ENCODE data around the gene NTN1. TPM values are rescaled to one million over a fixed set of nuclear protein-coding genes. Genes with fewer than 3 reads are reported as not detected.
A peak's percentile ranks its signal among the peaks of the same experiment; 100 is the strongest.
"Not testable (repeated sequence)": the region's sequence is repeated elsewhere in the genome, so short reads cannot be mapped to it uniquely, and the experiment has no call there.

The NTN1 gene
- total RNA-seq = 60.3 TPM
- long read RNA-seq, partial matches to known transcripts = 57 of 62 reads
- long read RNA-seq, other reads (novel, unspliced or antisense) = 5 of 62 reads

DNA sequence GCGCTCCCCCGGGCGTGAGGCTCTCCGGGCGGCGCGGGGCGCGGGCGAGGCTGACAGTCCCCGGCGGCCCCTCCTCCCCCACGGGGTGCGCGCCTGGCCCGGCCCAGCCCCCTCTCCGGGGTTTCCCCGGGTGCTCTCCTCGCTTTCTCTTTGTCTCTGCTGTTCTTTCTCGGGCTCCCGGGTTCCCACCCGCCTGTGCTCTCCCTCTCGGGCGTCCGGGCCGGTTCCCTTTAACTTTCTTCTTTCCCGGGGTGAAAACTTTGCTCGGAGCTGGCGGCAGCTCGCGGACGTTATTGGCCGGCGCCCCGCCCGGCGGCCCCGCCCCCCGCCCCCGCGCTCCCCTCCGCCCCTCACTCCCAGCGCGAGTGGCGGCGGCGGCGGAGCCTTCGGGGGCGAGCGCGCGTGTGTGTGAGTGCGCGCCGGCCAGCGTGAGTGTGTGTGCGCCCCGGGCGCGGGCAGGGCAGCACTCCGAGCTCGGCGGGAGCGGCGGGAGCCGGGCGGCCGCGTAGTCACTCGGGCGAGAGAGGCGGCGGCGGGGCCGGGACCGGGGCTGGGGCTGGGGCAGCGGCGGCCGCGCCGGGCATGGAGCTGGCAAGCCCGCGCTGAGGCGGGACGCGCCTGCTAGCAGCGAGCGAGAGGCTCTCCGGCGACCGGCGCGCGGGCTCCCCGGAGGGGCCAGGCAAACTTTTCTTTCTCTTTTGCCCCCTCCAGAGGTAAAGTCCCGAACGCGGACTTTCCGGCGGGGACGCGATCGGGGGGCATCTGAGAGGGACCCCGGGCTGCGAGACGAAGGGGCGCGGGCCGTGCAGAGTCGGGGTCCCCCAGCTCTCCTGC is at the start of gene NTN1:
NTN1 (plus strand) TSS at position 353 of the 834 bp plus-strand sequence. CDS start 864 bp downstream, outside the sequence.
- peak; percentile 59 for DNase-seq
- H3K4me1 ChIP-seq = peaks cover 52% of the 10 kb centered on the region
- H3K27ac ChIP-seq (replicated peaks) = peak within 1 kb of the TSS; percentile 85
- TF ChIP-seq, protein P1, sequence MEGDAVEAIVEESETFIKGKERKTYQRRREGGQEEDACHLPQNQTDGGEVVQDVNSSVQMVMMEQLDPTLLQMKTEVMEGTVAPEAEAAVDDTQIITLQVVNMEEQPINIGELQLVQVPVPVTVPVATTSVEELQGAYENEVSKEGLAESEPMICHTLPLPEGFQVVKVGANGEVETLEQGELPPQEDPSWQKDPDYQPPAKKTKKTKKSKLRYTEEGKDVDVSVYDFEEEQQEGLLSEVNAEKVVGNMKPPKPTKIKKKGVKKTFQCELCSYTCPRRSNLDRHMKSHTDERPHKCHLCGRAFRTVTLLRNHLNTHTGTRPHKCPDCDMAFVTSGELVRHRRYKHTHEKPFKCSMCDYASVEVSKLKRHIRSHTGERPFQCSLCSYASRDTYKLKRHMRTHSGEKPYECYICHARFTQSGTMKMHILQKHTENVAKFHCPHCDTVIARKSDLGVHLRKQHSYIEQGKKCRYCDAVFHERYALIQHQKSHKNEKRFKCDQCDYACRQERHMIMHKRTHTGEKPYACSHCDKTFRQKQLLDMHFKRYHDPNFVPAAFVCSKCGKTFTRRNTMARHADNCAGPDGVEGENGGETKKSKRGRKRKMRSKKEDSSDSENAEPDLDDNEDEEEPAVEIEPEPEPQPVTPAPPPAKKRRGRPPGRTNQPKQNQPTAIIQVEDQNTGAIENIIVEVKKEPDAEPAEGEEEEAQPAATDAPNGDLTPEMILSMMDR (IDR thresholded peaks at IDR 0.05; ENCODE audit: borderline replicate concordance) = no peak
- peaks cover 68% of the 10 kb centered on the region for H3K27me3 ChIP-seq (ENCODE audit: low read depth)
- H3K9me3 ChIP-seq (replicated peaks) = no peaks in the 10 kb centered on the region
- peak within 1 kb of the TSS; percentile 77 for H3K4me3 ChIP-seq
- H3K36me3 ChIP-seq = no peaks in the 10 kb centered on the region
- intact Hi-C loops (cut with micrococcal nuclease) = no loop called here

DNA sequence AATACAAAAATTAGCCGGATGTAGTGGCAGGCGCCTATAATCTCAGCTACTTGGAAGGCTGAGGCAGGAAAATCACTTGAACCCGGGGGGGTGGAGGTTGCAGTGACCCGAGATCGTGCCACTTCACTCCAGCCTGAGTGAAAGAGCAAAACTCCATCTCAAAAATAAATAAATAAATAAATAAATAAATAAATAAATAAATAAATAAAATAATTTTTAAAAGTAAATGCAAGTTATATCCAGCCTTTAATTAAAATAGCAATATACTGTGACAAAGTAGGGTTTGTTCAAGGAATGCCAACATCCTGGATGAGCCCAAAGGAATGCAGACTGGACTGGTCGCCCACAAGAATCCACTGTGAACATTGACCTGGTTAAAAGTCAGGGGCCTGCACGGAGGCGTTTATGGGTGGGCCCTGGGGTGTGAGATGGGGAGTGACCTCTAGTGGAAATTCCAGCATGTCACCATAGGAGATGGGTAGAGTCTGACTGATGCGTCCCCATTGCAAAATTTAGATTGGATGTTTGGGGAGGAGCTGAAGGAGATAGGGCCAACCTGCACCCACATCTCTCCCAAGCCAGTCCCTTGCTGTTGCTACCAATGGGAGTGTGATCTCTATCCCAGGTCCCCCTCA is 46.1 kb upstream of the NTN1 start:
- TF ChIP-seq, protein P1 (IDR thresholded peaks at IDR 0.05; ENCODE audit: borderline replicate concordance) = no peak

GRCh38 chr17:8976638-8977037 is 44.7 kb upstream of the NTN1 start:
- Histone ChIP-seq H3K27me3 (ENCODE audit: low read depth) (no peaks in the 10 kb centered on the region), H3K27ac (replicated peaks) (no peak overlapping the region), H3K4me3 (no peak overlapping the region), H3K36me3 (no peaks in the 10 kb centered on the region), H3K9me3 (replicated peaks) (peaks cover 8% of the 10 kb centered on the region), H3K4me1 (no peaks in the 10 kb centered on the region)
- intact Hi-C loops (cut with micrococcal nuclease) = no loop called here
- no peak for DNase-seq
- TF ChIP-seq, protein P1 (IDR thresholded peaks at IDR 0.05; ENCODE audit: borderline replicate concordance) = no peak

More for the DNA sequence above, 46.1 kb upstream of the NTN1 start:
- Histone ChIP-seq H3K27me3 (ENCODE audit: low read depth) (no peaks in the 10 kb centered on the region), H3K9me3 (replicated peaks) (peaks cover 15% of the 10 kb centered on the region), H3K27ac (replicated peaks) (no peak overlapping the region), H3K4me3 (no peak overlapping the region), H3K4me1 (no peaks in the 10 kb centered on the region), H3K36me3 (no peaks in the 10 kb centered on the region)
- intact Hi-C loops (cut with micrococcal nuclease) = no loop called here
- DNase-seq = no peak

DNA sequence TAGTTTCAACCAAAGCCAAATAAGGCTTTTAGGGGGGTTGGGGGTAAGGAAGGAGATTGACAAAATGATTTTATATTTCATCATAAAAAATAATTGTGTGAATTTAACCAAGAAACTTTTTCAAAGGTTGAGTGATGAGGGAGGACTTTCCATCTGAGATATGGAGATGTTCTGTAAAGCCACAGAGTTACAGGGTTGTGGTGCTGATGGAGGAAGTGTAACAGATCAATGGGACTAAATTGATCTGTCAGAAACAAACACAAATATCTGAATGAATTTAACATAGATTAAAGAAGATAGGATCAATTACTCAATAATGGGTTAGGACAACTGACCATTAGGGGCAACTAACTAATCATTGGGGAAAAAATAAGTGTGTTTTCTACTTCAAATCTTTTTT is 41.6 kb upstream of the NTN1 start:
- DNase-seq = no peak
- intact Hi-C loops (cut with micrococcal nuclease) = no loop called here
- Histone ChIP-seq H3K9me3 (replicated peaks) (peaks cover under 1% of the 10 kb centered on the region), H3K4me1 (no peaks in the 10 kb centered on the region), H3K27me3 (ENCODE audit: low read depth) (no peaks in the 10 kb centered on the region), H3K36me3 (no peaks in the 10 kb centered on the region), H3K27ac (replicated peaks) (no peak overlapping the region), H3K4me3 (no peak overlapping the region)
- TF ChIP-seq, protein P1 (IDR thresholded peaks at IDR 0.05; ENCODE audit: borderline replicate concordance) = no peak

DNA sequence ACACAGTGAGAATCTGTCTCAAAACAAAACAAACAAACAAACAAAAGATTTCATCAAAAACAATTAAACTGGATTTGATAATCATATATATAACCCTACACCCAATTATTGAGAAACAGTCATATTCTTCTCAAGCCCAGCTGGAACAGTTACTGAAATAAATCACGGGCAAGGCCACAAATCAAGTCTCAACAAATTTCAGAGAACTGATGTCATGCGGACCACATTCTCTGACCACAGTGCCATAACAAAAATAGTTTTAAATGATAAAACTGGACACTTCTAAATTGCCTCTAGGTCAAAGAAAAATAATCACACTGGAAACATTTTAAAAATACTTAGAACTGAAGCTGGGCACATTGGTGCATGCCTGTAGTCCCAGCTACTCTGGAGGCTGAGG is 39.9 kb upstream of the NTN1 start:
- intact Hi-C loops (cut with micrococcal nuclease) = no loop called here

DNA sequence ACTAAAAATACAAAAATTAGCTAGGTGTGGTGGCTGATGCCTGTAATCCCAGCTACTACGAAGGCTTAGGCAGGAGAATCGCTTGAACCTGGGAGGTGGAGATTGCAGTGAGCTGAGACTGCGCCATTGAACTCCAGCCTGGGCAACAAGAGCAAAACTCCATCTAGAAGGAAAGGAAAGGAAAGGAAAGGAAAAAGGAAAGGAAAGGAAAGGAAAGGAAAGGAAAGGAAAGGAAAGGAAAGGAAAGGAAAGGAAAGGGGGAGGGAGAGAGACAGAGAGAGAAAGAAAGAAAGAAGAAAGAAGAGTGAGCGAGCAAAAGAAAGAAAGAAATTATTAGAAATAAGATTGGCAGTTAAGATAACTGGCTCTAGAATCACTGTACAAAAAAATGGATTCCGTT is 37.1 kb upstream of the NTN1 start:
- DNase-seq; H3K4me1 ChIP-seq; H3K36me3 ChIP-seq; H3K27ac ChIP-seq (replicated peaks); H3K4me3 ChIP-seq; intact Hi-C loops (cut with micrococcal nuclease); H3K27me3 ChIP-seq (ENCODE audit: low read depth): not testable (repeated sequence)
- peaks cover 14% of the 10 kb centered on the region for H3K9me3 ChIP-seq (replicated peaks)

More for the DNA sequence above, 39.9 kb upstream of the NTN1 start:
- DNase-seq = no peak
- Histone ChIP-seq H3K27me3 (ENCODE audit: low read depth) (no peaks in the 10 kb centered on the region), H3K27ac (replicated peaks) (no peak overlapping the region), H3K4me1 (no peaks in the 10 kb centered on the region), H3K4me3 (no peak overlapping the region), H3K9me3 (replicated peaks) (peaks cover 14% of the 10 kb centered on the region), H3K36me3 (no peaks in the 10 kb centered on the region)
- TF ChIP-seq, protein P1 (IDR thresholded peaks at IDR 0.05; ENCODE audit: borderline replicate concordance) = no peak

Data from left ventricle myocardium inferior (tissue), 1 donor.